A172 (cell line): ENCODE data around the gene HEXIM1. TPM values are rescaled to one million over a fixed set of nuclear protein-coding genes. Genes with fewer than 3 reads are reported as not detected.
"Not testable (repeated sequence)": the region's sequence is repeated elsewhere in the genome, so short reads cannot be mapped to it uniquely, and the experiment has no call there.

ENCODE experiments used
- DNase-seq: peaks from one replicate; pipeline ENCODE4 v3.0.0-alpha.2; 2015; ENCODE audit warnings: low spot score
- total RNA-seq: library from RNA; depleted of rRNA; stranded (reverse); fragments of >200 nt; shearing (Covaris generic); gene quantifications from 2 replicates; pipeline ENCODE4 v1.2.3, GENCODE V29; 2014

The HEXIM1 gene
- total RNA-seq, 1 experiment from 2014 or later: 8.4 TPM

DNA sequence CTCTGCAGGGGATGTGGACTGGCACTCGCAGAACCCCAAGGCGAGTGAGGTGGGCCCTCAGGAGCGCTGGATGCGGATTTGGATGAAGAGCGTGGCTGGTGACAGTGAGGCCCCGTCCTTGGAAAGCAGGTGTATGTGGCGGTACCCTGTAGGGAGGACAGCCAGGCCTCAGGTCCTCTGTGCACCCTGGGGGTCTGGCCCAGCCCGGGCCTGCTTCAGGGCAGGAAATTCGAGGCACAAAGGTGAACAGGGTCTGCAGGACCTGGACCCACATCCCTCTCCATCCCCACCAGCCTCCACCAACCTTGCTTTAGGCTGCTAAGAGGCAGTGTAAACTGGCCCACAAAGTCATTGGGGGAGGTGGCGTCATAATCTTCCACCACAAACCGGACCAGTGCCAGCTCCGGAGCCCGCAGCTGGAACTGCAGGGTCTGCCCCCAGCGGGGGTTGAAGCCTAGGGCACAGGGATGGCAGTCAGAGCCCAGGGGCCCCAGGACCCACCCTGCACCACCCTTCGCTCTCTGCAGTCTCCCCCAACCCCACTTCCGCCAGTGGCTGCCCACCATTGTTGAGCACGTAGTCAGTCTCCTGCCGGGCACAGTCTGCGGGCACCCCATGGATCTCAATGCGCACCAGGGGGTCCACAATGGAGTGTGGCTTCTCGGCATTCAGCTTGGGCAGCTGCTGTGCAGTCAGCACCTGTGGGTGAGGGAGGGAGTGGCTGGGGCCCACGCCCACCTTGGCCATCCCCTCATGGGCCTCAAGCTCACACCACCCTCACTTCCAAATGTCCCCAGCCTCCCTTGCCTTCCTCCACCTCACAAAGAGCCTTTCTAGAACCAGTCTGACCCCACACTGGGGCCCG, 35.5 kb upstream of the HEXIM1 start:
- DNase-seq: no peak

DNA sequence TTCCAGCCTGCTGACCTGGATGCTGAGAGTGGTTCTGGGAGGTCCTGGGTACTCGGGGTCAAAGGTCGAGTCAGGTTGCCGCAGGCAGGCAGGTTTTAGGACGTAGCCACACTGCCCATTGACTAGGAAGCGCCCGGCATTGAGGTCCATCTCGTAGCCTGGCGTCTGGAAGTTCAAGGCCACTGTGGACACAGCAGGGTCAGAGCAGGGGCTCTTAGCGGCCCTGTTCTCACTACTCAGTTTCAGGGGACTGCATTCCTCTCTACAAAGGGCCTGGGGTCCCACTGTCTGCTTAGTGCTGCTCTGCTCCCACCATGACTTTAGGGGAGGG, 34.9 kb upstream of the HEXIM1 start:
- DNase-seq: no peak

DNA sequence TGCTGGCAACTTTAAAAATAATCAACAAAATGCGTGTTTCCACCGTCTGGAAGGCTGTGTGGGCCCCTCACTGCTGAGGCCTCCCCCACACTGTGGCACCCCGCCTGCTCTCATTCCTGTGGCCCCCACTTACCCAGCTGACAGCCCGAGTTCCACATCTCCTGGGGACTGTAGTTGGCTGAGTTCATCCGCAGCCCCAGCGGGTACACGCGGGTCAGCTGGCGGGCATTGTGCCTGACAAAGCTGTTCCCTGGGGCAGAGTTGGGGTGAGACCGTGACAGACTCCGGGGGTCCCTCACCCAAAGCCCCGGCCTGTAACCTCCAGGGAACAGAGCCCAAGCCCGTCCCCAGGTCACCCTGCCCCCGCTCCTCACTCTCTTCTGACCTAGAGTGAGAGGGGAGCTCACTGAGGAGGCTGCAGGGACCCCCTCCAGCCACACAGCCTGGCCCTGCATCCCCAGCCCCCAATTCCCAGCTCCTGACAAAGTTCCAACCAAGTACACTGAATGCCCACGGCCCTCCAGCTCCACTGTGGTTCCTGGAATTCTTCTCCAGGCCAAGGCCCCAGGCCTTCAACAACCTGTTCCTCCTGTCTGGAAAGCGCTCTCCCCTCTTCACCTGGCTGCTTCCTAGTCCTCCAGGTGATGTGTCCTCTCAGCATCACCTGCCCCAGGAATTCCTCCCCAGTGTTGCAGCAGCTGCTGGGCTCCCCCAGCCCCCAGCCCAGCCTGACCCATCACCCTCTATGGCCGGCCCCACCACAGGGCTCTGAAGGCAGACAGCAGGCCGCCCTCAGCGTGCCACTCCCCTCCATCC, 34.0 kb upstream of the HEXIM1 start:
- DNase-seq: no peak

DNA sequence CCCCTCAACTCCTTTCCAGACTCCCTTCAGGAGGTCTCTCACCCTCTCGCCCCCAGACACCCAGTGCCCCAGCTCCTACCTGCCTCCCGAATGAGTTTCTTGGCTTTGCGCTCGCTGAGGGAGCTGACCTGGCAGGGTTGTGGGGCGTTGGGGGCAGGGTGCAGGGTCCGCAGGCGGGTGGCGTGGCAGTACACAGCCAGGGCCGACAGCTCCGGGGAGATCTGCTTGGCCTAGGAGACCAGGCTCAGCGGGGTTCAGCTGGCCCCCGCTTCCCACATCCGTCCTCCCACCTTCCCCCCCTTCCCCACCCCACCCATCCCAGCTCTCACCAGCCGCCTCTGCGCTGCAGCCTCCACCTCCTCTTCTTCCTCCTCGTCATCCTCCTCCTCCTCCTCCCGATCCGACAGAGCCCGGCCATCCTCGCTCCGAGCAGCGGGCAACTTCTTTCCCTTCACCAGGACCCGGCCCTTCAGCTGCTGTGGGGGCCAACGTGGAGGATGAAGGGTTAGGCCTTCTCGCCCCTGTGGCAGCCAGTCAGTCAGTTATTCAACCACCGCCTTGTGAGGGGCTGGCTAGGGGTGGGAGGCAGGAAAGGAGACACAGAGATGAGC, 33.2 kb upstream of the HEXIM1 start:
- no peak for DNase-seq

DNA sequence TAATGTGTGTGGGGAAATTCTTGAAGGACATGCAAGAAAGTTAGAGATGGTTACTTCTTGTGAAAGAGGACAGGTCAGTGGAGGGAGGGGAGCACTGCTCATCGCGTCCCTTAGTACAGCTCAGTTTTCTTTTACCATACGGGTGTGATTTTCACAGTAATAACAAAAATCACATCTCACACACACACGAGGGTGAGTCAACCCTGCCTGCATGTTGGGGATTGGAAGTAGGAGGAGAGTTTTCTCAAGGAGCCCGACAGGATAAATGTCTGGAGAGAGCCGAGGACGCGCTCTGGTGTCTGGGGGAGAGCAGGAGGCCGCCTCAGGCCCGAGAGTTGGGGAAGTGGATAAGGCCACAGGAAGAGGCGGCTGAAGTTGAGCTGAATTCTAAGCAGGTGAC, 32.4 kb upstream of the HEXIM1 start:
- no peak for DNase-seq

DNA sequence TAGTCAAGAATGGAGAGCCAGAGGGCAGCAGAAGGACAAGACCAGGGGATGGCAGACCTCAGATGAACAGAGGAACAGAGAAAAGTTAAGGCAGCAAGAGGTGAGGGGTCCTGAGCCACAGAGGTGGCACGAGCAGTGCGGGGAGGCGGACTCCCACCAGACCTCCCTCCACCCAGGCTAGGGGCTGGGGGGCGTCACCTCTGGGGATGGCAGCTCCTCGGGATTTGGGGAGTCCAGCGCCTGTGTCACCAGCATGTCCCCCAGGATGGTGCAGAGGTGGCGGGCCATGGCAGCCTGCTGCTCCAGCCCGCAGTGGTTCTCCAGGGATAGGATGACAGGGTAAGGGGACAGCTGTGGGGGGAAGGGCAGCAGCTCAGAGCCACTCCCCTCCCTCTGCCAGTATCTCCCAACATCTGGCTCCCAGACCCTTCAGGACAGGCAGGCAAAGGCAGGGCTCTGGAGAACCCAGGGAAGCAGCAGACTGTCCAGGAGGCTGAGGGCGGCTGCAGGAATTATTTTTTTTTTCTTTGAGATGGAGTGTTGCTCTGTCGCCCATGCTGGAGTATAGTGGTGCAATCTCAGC, 31.8 kb upstream of the HEXIM1 start:
- DNase-seq: no peak

DNA sequence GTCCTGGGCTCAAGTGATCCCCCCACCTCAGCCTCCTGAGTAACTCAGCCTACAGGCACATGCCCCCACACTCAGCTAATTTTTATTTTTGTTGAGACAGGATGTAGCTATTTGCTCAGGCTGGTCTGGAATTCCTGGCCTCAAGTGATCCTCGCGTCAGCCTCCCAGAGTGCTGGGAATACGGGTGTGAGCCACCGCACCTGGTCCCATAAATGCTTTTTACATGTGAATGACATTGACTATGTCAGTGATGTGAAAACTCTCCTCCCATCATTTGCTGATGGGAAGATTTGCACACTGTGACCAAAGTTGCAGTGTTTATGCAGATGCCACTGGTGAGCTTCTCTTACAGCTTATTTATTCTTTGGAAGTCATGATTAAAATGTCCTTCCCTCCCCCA, 30.9 kb upstream of the HEXIM1 start:
- no peak for DNase-seq

DNA sequence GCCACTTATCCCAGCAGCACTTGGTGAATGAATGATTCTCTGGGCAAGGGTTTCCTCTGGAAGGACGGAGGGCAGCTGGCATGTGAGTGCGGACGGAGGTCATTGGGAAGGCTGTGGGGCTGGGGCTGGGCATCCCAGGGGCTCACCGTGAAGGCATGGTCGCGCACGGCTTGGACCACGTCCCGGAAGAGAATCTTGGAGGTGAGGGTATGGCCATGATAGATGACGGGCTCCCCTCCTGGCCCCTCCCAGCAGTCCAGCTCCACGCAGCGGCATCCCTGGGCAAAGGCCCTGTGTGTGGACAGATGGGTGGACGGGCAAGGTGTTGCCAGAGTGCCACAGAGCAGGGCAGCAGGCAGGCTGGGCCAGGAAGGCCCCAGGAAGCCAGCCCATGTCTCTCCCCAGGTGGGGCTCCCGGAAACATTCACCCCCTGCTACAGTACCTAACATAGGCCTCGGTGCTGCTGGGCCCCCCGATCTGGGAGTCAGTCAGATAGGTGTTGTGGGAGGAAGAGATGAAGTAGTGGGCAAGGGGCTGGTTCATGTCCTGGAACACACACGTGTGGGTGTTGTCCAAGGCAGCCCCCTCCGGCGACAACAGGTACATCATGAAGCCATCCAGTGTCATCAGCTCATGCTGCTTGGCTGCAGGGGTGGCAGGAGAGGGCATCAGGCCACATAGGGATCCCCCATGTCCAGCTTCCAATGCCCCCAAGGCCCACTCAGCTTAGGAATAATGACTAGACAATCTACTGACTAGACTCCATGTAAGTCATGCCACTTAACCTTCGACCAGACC, 30.2 kb upstream of the HEXIM1 start:
- no peak for DNase-seq

DNA sequence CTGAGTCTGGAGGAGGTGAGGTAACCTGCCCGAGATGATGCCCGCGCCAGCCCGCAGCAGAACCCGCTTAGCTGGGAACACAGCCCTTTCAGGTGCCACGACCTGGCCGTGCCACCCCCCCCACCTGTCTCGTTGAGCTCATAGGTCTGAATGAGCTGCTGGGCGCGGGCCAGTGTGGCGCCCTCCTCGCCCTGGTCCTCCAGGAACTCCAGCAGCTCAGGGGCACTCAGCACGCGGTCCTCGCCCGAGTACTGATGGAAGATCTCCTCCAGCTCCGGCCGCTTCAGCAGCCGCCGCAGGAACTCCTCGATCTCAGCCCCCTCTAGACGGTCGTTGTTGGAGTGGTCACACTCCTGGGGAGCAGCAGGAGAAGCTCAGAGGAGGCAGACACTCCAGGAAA, 29.6 kb upstream of the HEXIM1 start:
- DNase-seq: no peak

DNA sequence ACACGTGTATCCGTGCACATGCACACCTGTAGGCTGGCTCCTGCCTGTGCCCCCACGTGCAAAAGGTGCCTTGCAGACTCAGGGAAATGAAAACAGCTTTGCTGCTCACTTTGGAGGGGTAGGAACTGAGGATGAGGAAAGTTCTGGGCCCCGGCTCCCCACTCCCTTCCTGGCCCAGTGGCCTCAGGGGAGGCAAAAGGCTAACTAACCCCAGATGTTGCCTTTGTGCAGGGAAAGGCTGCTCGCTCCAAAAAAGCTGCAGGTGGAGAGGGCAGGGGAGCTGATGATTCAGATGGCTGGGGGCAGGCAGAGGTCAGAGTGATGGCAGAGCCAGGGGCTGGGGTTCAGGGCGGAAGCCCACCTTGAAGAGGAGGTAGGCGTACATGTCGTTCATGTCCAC, 28.3 kb upstream of the HEXIM1 start:
- DNase-seq: no peak

DNA sequence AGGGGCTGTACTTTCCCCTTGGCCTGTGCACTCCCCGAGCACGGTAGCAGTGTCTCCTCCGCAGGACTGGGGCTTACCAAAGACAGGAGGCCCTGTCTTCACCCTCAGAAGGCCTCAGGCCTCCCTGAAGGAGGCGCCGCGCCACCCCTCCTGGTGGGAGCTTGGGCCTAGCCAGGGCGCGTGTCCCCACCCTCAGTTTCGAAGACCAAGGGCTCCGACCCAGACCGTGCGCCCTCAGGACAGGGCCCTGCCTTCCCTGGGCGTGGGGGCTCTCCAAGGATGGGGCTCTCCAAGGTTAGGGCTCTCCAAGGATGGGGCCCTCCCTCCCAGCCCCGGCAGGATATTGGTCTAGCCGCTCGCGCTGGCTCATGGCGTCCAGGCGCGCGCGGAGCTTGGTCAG, 27.7 kb upstream of the HEXIM1 start:
- DNase-seq: no peak

DNA sequence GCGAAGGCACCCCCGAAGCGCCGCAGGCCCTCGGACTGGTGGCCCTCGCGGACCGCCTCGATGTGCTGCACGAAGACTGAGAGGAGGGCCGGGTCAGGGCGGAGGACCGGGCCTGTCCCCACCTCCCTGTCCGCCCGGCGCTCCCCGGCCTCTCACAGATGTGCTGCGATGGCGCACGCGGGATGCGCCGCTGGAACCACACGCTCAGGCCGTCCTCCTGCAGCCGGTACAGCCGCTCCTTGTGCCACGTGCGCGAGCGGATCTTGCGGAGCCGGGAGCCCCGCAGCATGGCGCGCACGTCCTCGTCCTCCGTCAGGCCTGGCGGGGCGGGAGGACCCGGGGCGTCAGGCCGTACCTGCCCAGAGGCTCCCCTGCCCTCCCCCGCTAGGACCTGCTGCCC, 27.2 kb upstream of the HEXIM1 start:
- no peak for DNase-seq

DNA sequence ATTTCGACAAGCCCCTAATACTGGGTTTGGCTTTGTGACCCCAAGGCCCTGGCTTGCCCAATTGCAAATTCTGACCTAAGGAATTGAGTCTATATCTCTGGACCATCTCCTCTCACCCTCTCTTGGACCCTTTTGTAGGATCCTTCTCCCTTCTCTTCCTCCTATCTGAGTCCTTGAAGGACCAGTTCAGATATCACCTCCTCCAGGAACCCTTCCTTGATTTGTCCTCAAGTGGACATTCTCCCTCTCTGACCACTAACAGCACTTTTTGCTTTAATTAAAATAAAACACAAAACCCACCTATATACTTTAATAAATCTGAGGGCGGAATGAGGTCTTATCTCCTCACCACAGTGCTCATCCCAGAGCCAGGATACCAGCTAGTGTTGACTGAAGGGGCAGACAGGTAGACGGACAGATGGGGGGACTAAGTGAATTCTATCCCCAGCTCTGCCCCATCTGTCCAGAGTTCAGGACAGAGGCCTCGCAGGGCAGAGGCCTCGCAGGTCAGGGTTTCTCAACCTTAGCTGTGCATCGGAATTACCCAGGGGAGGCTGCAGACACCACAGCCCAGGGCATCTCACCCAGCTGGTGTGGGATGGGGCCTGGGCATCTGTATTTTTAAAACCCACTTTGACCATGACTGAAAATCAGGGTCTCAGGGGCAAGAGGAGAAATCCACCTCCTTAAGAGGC, 25.1 kb upstream of the HEXIM1 start:
- no peak for DNase-seq

DNA sequence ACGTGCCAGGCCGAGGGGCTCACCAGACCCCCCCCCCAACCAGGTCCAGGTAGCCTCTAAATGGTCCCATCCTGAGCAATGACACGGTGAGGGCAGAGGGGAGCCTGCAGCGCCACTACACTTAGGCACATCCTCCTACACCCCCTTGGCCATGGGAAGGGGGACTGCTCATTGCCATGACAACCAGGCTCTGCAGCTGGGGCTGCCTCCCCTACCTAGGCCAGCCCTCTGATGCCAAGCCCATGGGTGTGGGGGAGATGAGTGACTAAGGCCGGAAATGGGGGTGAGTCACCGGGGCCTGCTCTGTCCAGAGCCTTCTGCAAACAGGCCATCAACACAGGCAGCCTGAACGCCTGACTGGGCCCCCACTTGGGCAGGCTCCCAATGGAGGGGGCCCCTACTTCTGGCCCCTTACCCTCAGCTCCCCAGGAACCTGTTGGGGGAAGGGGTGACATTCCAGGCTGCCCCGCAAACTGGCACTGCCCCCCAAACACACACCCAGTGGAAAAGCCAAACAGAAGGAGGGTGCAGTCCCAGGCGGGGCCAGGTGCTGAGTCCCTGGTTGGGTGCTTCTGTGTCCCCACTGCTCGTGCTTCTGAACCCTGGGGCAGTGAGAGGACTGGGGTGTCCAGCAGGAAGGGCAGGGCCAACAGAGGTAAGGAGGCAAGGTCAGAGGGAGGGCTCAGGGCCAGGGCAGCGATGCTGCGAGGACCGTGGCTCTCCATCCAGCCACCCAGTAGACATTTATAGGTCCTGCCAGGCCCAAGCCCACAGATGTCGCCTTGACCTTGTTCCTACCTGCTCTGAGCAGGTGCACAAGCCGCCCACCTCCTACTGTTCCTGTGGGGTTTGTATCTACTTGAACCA, 24.1 kb upstream of the HEXIM1 start:
- peak; percentile 99 for DNase-seq

DNA sequence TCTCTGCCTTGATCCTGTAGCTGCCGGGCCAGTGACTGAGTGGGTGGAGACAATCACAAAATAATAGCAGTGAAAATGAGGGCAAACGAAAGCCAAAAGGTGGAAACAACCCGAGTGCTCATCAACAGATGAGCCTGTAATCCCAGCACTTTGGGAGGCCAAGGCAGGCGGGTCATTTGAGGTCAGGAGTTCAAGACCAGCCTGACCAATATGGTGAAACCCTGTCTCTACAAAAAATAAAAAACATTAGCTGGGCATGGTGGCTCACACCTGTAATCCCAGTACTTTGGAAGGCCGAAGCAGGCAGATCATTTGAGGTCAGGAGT, 23.5 kb upstream of the HEXIM1 start:
- not testable (repeated sequence) for DNase-seq

DNA sequence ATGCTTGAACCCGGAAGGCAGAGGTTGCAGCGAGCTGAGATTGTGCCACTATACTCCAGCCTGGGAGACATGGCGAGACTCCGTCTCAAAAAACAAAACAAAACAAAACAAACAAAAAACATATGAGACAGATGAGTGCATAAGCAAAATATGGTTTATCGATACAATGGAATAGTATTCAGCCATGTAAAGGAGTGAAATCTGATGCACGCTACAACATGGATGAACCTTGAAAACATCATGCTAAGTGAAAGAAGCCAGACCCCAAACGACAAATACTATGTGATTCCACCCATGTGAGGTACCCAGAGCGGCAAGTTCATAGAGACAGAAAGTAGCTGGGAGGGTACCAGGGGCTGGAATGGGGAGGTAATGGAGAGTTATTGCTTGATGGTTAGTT, 22.8 kb upstream of the HEXIM1 start:
- DNase-seq: no peak

DNA sequence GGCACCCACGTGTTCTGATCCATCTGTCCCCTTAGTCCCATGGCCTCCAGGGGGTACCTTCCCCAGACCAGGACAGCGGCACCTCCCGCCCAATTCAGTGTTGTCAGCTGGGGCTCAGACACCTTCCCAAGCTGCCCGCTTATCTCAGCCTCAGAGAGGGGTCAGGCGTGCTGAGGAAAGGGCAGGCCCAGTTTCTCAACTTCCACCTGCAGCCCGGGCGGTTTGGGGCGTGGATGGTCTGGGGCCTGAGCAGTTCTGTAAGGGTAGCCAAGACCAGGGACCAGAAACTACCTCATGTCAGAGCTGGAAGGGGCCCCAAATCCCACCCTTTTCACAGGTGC, 21.1 kb upstream of the HEXIM1 start:
- DNase-seq: no peak

DNA sequence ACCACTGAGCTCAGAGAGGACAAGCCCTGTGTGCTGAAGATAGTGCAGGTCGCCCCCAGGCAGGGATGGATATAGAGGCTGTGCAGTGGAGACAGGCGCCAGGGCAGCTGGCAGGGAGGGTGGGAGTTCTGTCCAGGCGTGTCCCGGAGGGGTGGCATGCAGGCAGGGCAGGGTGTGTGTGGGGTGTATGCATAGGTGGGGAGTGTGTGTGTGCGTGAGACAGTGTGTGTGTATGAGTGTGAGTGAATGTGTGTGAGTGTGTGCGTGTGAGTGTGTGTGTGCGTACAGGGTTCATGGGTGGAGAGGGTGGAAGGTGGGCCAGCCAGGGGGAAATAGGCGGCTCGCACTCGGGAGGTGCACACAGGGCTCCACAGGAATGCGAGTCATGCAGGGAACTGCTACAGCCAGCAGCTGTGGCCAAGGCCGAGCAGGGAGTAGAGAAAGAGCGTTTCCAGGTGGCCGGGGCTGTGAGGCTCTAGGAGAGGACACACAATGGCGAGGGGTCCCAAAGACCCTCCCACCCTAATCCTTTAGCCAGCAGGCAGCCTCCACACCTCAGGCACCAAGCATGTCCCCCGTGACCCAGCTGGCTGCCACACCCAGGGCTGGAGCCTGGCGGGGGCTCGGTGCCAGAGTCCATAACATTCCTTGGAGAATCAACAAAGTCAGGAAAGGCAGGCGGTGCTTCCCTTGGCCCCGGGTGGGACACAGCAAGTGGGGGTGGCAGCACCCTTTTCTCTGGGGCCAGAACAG, 20.6 kb upstream of the HEXIM1 start:
- DNase-seq: peak; percentile 73

DNA sequence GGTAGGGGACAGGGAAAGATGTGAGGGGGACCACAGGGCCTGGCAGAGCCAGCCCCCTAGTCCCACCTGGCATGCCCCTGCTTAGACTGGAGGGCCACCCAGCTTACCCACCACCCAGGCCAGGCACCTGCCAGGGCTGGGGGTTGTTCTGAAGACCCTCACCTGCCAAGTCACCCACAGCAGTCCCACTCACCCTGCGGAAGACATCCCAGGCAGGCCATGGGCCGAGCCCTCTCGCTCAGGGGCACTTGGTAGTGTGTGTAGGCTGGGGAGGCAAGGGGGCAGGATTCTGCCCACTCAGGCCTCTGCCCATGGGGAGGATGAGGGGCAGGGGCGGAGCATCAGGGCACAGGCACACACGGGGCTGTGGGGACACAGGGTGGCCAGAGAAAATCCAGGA, 19.9 kb upstream of the HEXIM1 start:
- DNase-seq: no peak

DNA sequence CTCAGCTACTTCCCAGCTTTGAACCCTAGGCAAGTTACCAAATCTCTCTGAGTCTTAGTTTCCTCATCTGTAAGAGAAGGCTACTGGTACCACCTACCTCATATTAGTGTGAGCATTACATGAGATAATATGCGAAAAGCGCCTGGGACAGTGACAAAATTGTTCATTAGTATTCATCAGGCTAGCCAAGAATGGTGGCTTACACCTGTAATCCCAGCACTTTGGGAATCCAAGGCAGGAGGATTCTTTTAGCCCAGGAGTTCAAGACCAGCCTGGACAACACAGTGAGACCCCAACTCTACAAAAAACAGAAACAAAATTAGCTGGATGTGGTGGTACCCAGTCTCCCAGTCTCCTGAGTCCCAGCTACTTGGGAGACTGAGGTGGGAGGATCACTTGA, 19.3 kb upstream of the HEXIM1 start:
- DNase-seq: no peak
